Stimulated activated naive CD8-positive, alpha-beta T cell treated with anti-CD3 and anti-CD28 coated beads, Interleukin-15, amount 100 ng/mL, for 72 hours (primary cell): ENCODE measurements around the gene SLC1A4.
"Not testable (repeated sequence)": the region's sequence is repeated elsewhere in the genome, so short reads cannot be mapped to it uniquely, and the experiment has no call there.

ENCODE experiments used
- ATAC-seq: fragments of 150-1000 bp; cut with Tn5 transposase; 2 replicates; pipeline ENCODE4 v1.10.0; 2021; ENCODE audit warnings: mild to moderate bottlenecking, moderate library complexity
- DNase-seq, 2 donors: peaks; one replicate each; pipeline ENCODE4 v3.0.0; 2021 to 2022
- H3K27ac Mint-ChIP-seq, 2 donors: one replicate each; pipeline ENCODE4 v1.8.0; 2022; ENCODE audit warnings: mild to moderate bottlenecking in 2 of 2, mixed read lengths in 2 of 2, moderate library complexity in 2 of 2
- H3K27me3 Mint-ChIP-seq: one replicate; pipeline ENCODE4 v1.8.0; 2022; ENCODE audit warnings: mixed read lengths
- H3K4me1 Mint-ChIP-seq: one replicate; pipeline ENCODE4 v1.8.0; 2022; ENCODE audit warnings: mild to moderate bottlenecking, mixed read lengths
- H3K4me3 Mint-ChIP-seq, 2 donors: one replicate each; pipeline ENCODE4 v1.8.0; 2022; ENCODE audit warnings: mild to moderate bottlenecking in 2 of 2, mixed read lengths in 2 of 2, moderate library complexity in 1 of 2
- H3K9me3 Mint-ChIP-seq, 2 donors: one replicate each; pipeline ENCODE4 v1.8.0; 2022; ENCODE audit warnings: mixed read lengths in 2 of 2

Gene SLC1A4

DNA sequence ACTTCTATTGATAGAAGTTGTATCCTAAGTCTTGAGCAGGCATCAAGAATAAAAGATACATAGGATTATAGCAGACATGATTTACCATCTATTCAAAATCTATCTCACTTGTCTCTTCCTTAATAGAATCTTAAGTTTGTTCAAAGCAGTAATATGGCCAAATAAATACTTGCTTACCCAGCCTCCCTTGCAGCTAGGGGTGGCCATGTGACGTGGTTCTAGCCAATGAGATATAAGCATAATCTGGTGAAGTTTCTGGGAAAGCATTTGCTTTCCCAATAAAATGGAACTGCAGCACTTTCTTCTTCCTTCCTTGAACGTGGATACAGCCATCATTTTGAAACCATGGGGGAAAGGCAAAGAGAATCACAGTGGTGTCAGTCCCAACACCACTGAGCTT lies 33.7 kb upstream of the SLC1A4 start:
- DNase-seq (no peak), ATAC-seq (no peak)
- H3K4me3 Mint-ChIP-seq, result no peak overlapping the region
- H3K27ac Mint-ChIP-seq, result no peak overlapping the region
- peaks cover 2% of the 10 kb centered on the region for H3K4me1 Mint-ChIP-seq
- H3K27me3 Mint-ChIP-seq, result no peaks in the 10 kb centered on the region
- no peaks in the 10 kb centered on the region for H3K9me3 Mint-ChIP-seq

DNA sequence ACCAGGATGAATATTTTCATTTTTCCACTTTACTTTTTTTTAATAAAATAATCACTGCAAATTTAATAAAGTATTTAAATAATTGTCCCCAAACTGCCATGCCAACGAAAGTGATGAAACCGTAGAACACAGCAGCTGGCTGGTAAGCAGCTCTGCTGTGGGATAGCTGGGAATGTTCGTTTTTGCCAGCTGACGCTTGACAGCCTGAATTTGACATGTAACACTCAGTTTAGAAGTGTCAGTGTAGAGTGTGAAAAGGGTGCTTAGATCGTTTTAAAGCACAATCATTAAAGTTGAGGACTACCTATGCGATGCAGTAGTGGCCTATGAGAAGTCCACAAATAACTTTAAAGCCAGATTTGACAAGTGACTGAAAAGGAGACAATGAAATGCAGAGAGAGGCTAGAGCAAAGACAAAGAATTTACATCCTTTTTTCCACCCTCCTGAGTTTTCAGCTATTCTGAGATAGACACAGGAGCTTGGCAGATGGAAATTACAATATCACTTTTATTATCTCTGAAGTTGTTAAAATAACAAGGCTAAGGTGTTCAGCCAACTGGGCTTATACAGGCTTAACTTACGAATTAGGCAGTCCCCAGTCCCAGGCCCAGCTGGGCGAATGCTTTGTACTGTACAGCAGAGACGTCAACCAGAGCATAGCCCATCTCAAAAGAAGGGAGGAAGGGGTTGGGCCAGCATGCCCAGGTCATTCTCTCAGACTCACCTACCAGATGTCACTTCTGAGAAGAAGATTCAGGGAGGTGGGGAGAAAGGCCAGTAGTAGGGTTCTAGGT lies 31.9 kb upstream of the SLC1A4 start:
- DNase-seq (no peak), ATAC-seq (no peak)
- H3K4me3 Mint-ChIP-seq, result no peak overlapping the region
- H3K27ac Mint-ChIP-seq, result no peak overlapping the region
- H3K27me3 Mint-ChIP-seq, result no peaks in the 10 kb centered on the region
- no peaks in the 10 kb centered on the region for H3K4me1 Mint-ChIP-seq
- H3K9me3 Mint-ChIP-seq, result no peaks in the 10 kb centered on the region

DNA sequence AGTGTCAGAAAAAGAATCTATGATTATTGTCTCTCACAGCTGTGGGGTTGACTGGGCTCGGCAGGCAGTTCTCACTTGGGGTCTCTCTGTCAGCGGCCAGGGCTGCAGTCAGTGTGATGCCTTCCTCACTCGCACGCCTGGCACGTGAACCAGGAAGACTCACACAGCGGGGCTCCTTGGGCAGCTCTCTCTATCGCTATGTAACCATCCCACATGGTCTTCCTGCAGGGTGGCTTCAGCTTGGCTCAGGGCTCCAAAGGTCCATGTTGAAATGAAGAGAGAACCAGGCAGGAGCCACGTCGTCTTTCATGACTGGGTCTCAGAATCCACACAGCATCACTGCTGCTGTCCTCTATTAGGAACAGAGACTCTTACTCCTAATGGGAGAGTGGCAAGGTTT lies 30.6 kb upstream of the SLC1A4 start:
- Mint-ChIP-seq H3K4me3 (no peak overlapping the region), H3K4me1 (no peaks in the 10 kb centered on the region), H3K9me3 (no peaks in the 10 kb centered on the region), H3K27me3 (no peaks in the 10 kb centered on the region), H3K27ac (no peak overlapping the region)
- DNase-seq, result no peak
- no peak for ATAC-seq

DNA sequence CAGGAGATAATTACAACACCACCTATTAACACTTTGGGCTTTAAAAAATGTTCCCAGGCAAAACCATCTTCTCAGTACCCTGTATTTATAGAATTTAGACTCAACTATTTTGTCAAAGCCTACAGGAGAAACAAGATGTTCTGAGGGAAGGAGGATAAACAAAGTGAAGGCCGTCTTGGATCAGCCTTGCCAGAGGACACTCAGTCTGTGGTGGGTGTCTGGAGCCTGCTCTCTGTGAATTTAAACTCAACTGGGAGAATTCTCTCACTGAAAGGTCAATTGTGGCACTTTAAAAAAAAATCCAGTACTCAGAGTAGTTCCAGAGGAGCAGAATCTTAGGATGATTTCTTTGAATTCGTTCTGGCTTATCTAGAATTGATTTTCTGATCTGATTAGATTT lies 28.4 kb upstream of the SLC1A4 start:
- ATAC-seq (no peak), DNase-seq (no peak)
- Mint-ChIP-seq H3K4me1 (no peaks in the 10 kb centered on the region), H3K9me3 (no peaks in the 10 kb centered on the region), H3K4me3 (no peak overlapping the region), H3K27ac (no peak overlapping the region), H3K27me3 (no peaks in the 10 kb centered on the region)

DNA sequence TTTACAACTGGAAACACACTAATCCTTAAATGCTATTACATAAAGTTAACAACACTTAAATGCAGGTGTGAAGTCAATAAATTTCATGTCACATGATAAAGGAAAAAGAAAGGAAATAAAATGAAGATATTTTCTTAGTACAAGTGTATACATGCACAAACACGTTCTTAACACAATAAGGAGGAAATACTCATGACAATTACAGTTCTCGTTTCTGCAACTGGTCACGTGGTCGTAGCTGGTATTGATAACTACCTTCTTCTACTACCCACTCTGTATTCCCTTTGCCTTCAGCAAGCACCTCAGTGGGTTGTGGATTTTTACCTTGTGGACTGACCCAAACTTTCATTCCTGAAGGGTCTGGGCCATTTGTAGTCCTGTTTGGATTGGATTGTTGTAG lies 26.1 kb upstream of the SLC1A4 start:
- H3K4me3 Mint-ChIP-seq, H3K27ac Mint-ChIP-seq, H3K27me3 Mint-ChIP-seq, H3K9me3 Mint-ChIP-seq, H3K4me1 Mint-ChIP-seq, DNase-seq, ATAC-seq: not testable (repeated sequence)

DNA sequence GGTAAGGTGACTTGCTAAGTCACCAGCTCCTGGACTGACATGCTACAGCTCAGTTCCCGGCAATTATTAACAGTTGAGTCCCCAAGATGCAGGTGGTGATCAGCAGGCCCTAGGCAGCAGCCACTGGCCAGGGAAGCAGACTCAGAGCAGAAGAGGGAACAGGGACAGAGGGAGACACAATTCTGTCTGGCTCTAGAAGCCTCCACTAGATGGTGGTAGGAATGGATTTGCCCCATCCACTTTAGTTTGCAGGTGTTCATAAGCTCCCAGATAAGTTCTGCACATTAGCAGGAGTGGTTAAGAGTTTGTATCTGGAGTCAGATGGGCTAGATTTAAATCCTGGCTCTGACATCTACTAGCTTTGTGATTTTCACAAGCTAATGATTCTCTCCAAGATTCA lies 25.5 kb upstream of the SLC1A4 start:
- no peaks in the 10 kb centered on the region for H3K4me1 Mint-ChIP-seq
- DNase-seq (no peak), ATAC-seq (no peak)
- H3K27me3 Mint-ChIP-seq, result no peaks in the 10 kb centered on the region
- no peak overlapping the region for H3K4me3 Mint-ChIP-seq
- H3K9me3 Mint-ChIP-seq, result no peaks in the 10 kb centered on the region
- H3K27ac Mint-ChIP-seq, result no peak overlapping the region

DNA sequence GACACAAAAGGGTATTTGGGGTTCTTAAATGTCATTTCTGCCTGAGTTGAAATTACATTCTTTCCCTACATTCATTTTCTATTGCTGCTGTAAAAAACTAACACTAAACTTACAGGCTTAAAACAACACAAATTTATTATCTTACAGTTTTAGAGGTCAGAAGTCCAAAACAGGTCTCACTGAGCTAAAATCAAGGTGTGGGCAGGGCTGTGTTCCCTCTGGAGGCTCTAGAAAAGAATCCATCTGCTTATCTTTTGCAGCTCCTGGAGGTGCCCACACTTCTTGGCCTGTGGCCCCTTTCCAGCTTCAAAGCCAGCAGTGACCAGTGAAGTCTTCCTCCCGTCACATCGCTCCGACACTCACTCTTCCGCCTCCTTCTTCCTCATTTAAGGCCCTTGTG lies 23.2 kb upstream of the SLC1A4 start:
- Mint-ChIP-seq H3K27me3 (no peaks in the 10 kb centered on the region), H3K27ac (no peak overlapping the region), H3K9me3 (no peaks in the 10 kb centered on the region), H3K4me3 (no peak overlapping the region), H3K4me1 (peaks cover 5% of the 10 kb centered on the region)
- ATAC-seq (no peak), DNase-seq (no peak)

DNA sequence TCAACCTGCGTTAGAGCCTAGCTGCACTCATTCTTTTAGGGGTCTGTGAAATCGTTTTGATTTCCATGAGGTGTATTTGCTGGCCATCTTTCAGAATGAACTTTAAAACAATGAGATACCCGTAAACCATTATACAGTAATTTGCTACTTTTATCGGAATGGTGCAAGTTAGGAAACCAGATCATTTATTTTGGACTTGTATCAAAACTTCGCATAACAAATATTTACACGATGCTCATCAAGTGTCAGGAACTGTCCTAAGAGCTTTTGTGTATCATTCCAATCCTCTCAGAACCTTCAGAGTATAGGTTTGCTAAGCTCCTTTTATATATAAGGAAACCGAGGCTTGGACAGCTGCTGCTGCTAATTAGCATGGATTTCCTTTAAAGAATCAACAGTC lies 22.4 kb upstream of the SLC1A4 start:
- Mint-ChIP-seq H3K4me1 (peaks cover 5% of the 10 kb centered on the region), H3K9me3 (no peaks in the 10 kb centered on the region), H3K27ac (no peak overlapping the region), H3K27me3 (no peaks in the 10 kb centered on the region), H3K4me3 (no peak overlapping the region)
- DNase-seq (no peak), ATAC-seq (no peak)

DNA sequence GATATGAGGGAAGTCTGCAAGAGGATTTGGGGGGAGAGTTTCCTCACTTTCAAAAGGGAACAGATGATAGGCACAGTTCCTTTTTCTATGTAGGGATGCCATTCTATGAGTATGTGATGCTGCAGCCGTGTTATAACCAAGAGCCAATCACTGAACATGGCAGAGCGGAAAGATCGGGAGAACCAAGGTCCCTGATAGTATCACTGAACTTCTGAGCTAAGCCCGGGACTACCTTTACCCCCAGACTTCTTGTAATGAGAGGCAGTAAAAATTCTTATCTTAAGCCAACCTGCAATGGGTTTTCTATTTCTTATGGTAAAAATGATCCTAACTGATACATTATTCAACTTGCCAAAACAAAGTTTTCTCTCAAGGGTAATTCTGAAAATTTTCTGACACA lies 21.6 kb upstream of the SLC1A4 start:
- no peak overlapping the region for H3K27ac Mint-ChIP-seq
- DNase-seq (no peak), ATAC-seq (no peak)
- H3K27me3 Mint-ChIP-seq, result no peaks in the 10 kb centered on the region
- no peak overlapping the region for H3K4me3 Mint-ChIP-seq
- H3K9me3 Mint-ChIP-seq, result no peaks in the 10 kb centered on the region
- peaks cover 5% of the 10 kb centered on the region for H3K4me1 Mint-ChIP-seq

DNA sequence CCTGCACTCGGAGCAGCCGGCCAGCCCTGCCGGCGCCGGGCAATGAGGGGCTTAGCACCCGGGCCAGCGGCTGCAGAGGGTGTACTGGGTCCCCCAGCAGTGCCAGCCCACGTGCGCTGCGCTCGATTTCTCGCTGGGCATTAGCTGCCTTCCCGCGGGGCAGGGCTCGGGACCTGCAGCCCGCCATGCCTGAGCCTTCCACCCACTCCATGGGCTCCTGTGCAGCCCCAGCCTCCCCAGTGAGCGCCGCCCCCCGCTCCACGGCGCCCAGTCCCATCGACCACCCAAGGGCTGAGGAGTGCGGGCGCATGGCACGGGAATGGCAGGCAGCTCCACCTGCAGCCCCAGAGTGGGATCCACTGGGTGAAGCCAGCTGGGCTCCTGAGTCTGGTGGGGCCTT lies 20.1 kb upstream of the SLC1A4 start:
- not testable (repeated sequence) for H3K4me1 Mint-ChIP-seq, H3K27me3 Mint-ChIP-seq, ATAC-seq, H3K27ac Mint-ChIP-seq, H3K9me3 Mint-ChIP-seq, H3K4me3 Mint-ChIP-seq, DNase-seq

DNA sequence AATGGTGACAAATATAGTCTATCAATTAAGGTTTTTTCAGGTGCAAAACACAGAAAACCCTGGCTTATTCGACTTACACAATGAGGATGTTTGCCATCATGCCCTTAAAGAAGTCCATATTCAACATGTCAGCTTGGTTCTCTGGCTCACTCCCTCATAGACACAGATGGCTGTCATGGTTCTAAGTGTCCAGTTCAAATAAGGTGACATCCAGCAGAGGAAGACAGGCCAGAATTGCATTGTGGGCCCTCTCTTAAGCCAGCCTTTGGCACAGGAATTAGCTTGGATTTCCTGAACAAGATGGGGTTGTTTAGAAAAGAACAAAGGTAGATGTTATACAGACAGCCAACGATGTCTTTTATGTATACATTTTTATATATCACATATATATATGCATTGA lies 18.7 kb upstream of the SLC1A4 start:
- Mint-ChIP-seq H3K9me3 (no peaks in the 10 kb centered on the region), H3K27ac (no peak overlapping the region), H3K27me3 (no peaks in the 10 kb centered on the region), H3K4me1 (peaks cover 5% of the 10 kb centered on the region), H3K4me3 (no peak overlapping the region)
- no peak for DNase-seq
- no peak for ATAC-seq

DNA sequence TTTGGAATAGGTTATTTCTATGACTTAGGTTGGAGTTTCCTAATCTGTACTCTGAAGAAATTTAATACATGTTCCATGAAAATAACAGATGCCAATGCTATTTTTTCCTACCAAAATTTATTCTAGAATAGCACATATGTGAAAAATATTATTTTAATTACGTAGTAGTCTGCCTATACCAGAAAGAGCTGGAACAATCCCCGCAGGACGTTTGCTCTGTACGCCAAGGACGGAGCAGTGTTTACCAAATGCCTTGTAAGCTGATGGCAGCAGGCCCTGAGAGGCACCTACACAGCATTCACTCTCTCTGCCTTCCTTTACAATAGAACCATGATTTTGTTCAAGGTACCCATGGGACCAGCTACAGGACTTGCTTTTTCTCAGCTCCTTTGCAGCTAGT lies 16.8 kb upstream of the SLC1A4 start:
- peaks cover 5% of the 10 kb centered on the region for H3K4me1 Mint-ChIP-seq
- H3K4me3 Mint-ChIP-seq, result no peak overlapping the region
- no peak overlapping the region for H3K27ac Mint-ChIP-seq
- ATAC-seq, result no peak
- no peaks in the 10 kb centered on the region for H3K9me3 Mint-ChIP-seq
- DNase-seq, result no peak
- H3K27me3 Mint-ChIP-seq, result no peaks in the 10 kb centered on the region

DNA sequence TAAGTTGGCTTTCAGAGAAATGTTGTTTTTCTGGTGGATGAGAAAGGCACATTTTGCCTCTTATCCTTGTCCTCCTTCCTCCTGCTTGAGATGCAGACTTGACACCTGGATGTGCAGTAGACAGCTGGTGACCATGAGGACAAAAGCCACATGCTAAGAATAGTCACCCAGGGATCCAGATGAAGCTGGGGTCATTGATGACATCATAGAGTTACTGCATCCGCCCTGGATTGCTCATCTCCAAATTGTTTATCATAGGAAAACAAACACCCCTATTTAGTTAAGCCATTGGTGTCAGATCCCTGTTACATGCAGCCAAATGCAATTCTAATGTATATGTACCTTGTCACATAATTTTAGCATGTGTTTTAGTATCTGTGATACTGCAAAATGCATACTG lies 16.3 kb upstream of the SLC1A4 start:
- H3K4me1 Mint-ChIP-seq, result peaks cover 5% of the 10 kb centered on the region
- H3K27ac Mint-ChIP-seq, result no peak overlapping the region
- no peak overlapping the region for H3K4me3 Mint-ChIP-seq
- no peak for DNase-seq
- H3K9me3 Mint-ChIP-seq, result no peaks in the 10 kb centered on the region
- H3K27me3 Mint-ChIP-seq, result no peaks in the 10 kb centered on the region
- ATAC-seq, result no peak

DNA sequence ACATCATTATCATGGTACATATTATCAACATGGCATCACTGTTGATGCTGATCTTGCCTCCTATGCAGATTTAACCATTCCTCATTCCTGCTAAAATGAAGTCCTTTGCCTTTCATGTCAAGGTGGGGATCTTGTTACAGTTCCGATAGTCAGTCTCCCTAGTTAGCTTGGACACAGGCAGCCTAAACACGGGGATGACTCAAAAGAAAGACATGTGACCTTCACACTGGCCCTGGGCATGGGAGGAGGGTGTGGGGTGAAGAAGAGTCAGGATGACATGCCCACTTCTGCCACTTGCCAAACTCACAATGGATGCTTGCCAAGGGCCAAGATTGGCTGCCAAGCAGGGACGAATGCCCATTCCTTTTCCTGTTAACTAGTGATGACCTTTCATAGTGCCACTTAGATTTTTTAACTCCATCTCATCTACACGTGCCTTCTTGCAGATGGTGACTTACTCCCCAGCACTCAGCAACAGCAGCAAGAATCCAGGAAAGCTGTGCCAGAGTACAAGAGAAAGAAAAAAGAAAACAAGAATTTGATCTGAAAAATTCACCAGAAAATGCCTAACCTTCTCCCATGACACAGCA lies 13.9 kb upstream of the SLC1A4 start:
- Mint-ChIP-seq H3K27me3 (no peaks in the 10 kb centered on the region), H3K4me1 (peaks cover 8% of the 10 kb centered on the region), H3K9me3 (no peaks in the 10 kb centered on the region), H3K27ac (no peak overlapping the region), H3K4me3 (no peak overlapping the region)
- no peak for DNase-seq
- ATAC-seq, result no peak

DNA sequence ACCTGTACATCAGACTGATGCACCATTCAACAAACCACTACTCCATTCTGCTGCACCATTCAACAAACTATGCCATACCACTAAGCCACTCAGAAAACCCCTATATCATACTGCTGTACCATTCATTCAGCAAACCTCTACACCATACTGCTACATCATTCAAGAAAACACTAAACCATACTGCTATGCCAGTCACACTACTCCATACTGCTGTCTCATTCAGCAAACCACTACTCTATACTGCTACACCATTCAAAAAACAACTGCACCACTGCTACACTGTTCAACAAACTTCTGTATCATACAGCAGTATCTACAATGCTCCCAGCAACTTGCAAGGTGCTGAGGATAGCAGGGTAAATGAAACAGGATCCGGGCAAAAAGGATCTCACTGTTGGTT lies 12.9 kb upstream of the SLC1A4 start:
- H3K9me3 Mint-ChIP-seq, result no peaks in the 10 kb centered on the region

DNA sequence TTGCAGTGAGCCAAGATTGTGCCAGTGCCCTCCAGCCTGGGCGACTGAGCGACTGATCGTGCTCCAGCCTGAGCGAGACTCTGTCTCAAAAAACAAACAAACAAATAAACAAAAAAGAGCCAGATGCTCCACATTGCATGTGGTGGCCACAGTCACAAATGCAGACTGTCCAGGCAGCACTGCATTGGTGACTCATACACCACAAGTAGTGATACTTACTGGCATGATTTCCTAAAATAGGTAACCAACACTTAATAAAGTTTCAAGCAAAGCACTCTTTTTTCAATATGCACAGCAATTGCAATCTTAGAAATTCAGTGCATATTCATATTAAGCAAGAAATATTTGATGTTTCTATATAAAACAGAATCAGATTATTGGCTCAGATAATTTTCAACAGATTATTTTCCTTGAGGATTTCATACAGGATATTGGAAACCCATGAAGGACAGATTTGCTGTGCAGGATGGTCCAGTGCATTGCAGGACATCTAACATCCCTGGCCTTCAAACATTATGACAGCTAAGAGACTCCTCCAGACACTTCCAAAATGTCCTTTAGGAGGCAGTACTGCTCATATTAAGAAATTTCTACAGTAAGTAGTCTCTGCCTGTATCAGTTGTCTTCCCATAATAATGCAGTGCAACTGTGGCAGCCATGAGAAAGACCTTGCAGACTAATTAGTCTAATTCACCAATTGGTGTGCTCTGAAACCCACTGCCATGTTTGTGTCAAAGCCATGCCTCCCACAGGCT lies 10.5 kb upstream of the SLC1A4 start:
- Mint-ChIP-seq H3K27me3 (no peaks in the 10 kb centered on the region), H3K9me3 (no peaks in the 10 kb centered on the region), H3K4me3 (no peak overlapping the region), H3K4me1 (peaks cover 31% of the 10 kb centered on the region), H3K27ac (no peak overlapping the region)
- DNase-seq (no peak), ATAC-seq (peak; percentile 49)

More for the DNA sequence above, 12.9 kb upstream of the SLC1A4 start:
- no peak overlapping the region for H3K4me3 Mint-ChIP-seq
- DNase-seq (no peak), ATAC-seq (peak; percentile 59)
- no peak overlapping the region for H3K27ac Mint-ChIP-seq
- peaks cover 9% of the 10 kb centered on the region for H3K4me1 Mint-ChIP-seq
- no peaks in the 10 kb centered on the region for H3K27me3 Mint-ChIP-seq
